Measurements from ENCODE around the gene SMIM33. TPM values are rescaled to one million over a fixed set of nuclear protein-coding genes. Genes with fewer than 3 reads are reported as not detected.

SMIM33 gene
- total and polyA plus RNA-seq, 2 experiments from 2014 or later: not detected

DNA sequence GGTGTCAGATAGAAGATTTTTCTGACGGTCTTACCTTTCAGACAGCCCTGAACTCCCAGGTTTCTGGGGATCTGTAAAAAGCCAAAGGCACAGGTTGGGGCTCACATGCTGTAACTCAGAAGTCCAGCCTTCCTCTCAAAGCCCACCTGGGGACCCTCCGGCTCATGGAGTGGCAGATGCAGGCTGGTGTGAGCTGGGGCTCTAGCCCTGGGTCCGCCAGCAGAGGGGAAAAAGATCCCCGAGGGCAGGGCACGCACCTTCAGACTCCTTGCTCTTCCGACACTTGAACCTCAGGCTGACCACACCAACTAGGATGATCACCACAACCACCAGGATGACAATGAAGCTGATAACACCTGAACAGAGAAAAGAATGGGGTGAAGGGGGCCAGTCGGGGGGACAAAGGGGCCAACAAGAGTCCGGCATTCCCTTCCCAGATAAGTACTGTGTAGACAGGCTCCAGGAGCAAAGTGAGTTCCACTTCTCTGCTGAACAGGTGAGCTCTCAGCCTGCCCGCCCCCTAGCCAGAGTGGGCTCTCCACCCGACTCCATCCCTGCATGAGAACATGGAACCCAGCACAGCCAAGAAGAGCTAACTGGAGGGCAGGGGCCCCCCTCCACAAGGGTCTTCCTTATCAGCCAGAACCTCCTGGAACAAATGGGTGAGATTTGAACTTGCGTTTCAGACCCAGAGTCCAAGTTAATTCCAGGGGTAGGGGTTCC is 16.1 kb upstream of the SMIM33 start:
- Histone ChIP-seq H3K4me2 (ENCODE audit: unreplicated experiment) (no peak overlapping the region), H3F3A (ENCODE audit: insufficient read depth) (peaks cover 7% of the 10 kb centered on the region; the same call in 1 of the 2 replicates), H3K9me2 (ENCODE audit: insufficient read depth) (no peaks in the 10 kb centered on the region), H3K27me3 (replicated peaks; ENCODE audit: insufficient read depth) (no peaks in the 10 kb centered on the region), H3K36me3 (ENCODE audit: low read depth) (no peaks in the 10 kb centered on the region), H3K4me3 (no peak overlapping the region), H3K9ac (no peak overlapping the region), H3K9me3 (ENCODE audit: low read depth) (no peaks in the 10 kb centered on the region), H3K79me2 (ENCODE audit: insufficient read depth) (no peaks in the 10 kb centered on the region), H3K27ac (no peak overlapping the region), H4K20me1 (ENCODE audit: insufficient read depth) (no peaks in the 10 kb centered on the region), H2AFZ (no peak overlapping the region), H3K4me1 (ENCODE audit: insufficient read depth) (peaks cover 12% of the 10 kb centered on the region)
- no peak for DNase-seq
- WGBS, 2 experiments (ENCODE audit: low coverage in 1 of 2, low lambda C conversion rate in 2 of 2, missing lambda C conversion rate in 2 of 2): 89 to 91% methylated on average over 10 to 11 of the region's 11 CpGs
- in situ Hi-C loops (cut with MboI): no loop called here
- TF ChIP-seq EZH2phosphoT487 (IDR thresholded peaks at IDR 0.05; ENCODE audit: insufficient read depth, low read depth) (no peak), EZH2 (IDR thresholded peaks at IDR 0.05; ENCODE audit: insufficient read depth, poor library complexity, severe bottlenecking) (no peak)

DNA sequence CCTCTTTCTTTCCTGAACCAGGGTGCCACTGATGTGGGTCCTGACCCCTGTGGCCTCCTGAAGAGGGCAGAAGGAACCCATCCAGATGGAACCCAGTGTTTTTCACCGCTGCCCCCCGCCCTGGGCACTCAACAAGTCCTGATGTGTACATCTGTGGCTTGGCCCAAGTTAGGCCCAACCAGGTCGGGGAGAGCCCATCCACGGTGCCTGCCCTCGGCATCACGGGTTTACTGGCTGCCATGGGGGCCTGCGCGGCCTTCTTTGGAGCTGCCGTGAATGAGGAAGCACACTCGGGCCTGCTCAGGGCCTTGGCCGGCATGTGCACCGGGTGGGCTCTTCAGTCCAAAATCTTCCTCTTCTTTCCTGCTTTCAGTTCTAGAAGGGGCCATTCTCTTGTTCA is 14.0 kb upstream of the SMIM33 start:
- Histone ChIP-seq H4K20me1 (ENCODE audit: insufficient read depth) (no peaks in the 10 kb centered on the region), H3K4me2 (ENCODE audit: unreplicated experiment) (no peak overlapping the region), H3K79me2 (ENCODE audit: insufficient read depth) (no peaks in the 10 kb centered on the region), H3K9ac (no peak overlapping the region), H3K27ac (no peak overlapping the region), H2AFZ (no peak overlapping the region), H3K4me1 (ENCODE audit: insufficient read depth) (peaks cover 22% of the 10 kb centered on the region), H3K27me3 (replicated peaks; ENCODE audit: insufficient read depth) (no peaks in the 10 kb centered on the region), H3K36me3 (ENCODE audit: low read depth) (no peaks in the 10 kb centered on the region), H3K9me2 (ENCODE audit: insufficient read depth) (no peaks in the 10 kb centered on the region), H3K9me3 (ENCODE audit: low read depth) (no peaks in the 10 kb centered on the region), H3K4me3 (no peak overlapping the region), H3F3A (ENCODE audit: insufficient read depth) (peaks cover 7% of the 10 kb centered on the region; the same call in 1 of the 2 replicates)
- in situ Hi-C loops (cut with MboI): no loop called here
- DNase-seq: no peak
- TF ChIP-seq EZH2 (IDR thresholded peaks at IDR 0.05; ENCODE audit: insufficient read depth, poor library complexity, severe bottlenecking): no peak
- 91 to 96% methylated on average over 12 of the region's 12 CpGs for WGBS, 2 experiments (ENCODE audit: low coverage in 1 of 2, low lambda C conversion rate in 2 of 2, missing lambda C conversion rate in 2 of 2)

DNA sequence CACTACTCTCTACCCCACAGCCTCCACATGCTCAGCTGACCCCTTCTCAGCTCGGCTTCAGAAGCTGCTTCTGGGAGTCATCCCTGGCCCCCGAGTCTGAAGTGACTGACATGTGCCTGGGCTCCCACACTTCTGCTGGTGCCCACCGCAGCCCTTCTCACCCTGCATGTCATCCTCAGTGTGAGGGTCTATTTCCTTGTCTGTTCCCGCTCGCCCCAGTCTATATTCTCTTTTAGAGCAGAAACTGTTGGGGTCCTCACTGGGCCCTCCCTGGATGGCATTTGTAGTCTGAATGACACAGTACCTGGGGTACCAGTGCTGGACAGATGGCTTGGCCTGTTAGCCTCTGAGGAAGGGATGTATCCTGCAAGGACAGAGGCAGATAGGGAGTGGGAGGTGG is 13.6 kb upstream of the SMIM33 start:
- Histone ChIP-seq H3K4me1 (ENCODE audit: insufficient read depth) (peaks cover 26% of the 10 kb centered on the region), H3K9me3 (ENCODE audit: low read depth) (no peaks in the 10 kb centered on the region), H3K9me2 (ENCODE audit: insufficient read depth) (no peaks in the 10 kb centered on the region), H3K36me3 (ENCODE audit: low read depth) (no peaks in the 10 kb centered on the region), H3K4me2 (ENCODE audit: unreplicated experiment) (no peak overlapping the region), H3K9ac (no peak overlapping the region), H3K27me3 (replicated peaks; ENCODE audit: insufficient read depth) (no peaks in the 10 kb centered on the region), H3K27ac (no peak overlapping the region), H3F3A (ENCODE audit: insufficient read depth) (peaks cover 7% of the 10 kb centered on the region; the same call in 1 of the 2 replicates), H3K4me3 (no peak overlapping the region), H4K20me1 (ENCODE audit: insufficient read depth) (no peaks in the 10 kb centered on the region), H3K79me2 (ENCODE audit: insufficient read depth) (no peaks in the 10 kb centered on the region), H2AFZ (no peak overlapping the region)
- no peak for TF ChIP-seq EZH2 (IDR thresholded peaks at IDR 0.05; ENCODE audit: insufficient read depth, poor library complexity, severe bottlenecking)
- no peak for TF ChIP-seq EZH2phosphoT487 (IDR thresholded peaks at IDR 0.05; ENCODE audit: insufficient read depth, low read depth)
- WGBS, 2 experiments (ENCODE audit: low coverage in 1 of 2, low lambda C conversion rate in 2 of 2, missing lambda C conversion rate in 2 of 2): 97 to 99% methylated on average over 5 of the region's 5 CpGs
- no peak for DNase-seq
- in situ Hi-C loops (cut with MboI): no loop called here

DNA sequence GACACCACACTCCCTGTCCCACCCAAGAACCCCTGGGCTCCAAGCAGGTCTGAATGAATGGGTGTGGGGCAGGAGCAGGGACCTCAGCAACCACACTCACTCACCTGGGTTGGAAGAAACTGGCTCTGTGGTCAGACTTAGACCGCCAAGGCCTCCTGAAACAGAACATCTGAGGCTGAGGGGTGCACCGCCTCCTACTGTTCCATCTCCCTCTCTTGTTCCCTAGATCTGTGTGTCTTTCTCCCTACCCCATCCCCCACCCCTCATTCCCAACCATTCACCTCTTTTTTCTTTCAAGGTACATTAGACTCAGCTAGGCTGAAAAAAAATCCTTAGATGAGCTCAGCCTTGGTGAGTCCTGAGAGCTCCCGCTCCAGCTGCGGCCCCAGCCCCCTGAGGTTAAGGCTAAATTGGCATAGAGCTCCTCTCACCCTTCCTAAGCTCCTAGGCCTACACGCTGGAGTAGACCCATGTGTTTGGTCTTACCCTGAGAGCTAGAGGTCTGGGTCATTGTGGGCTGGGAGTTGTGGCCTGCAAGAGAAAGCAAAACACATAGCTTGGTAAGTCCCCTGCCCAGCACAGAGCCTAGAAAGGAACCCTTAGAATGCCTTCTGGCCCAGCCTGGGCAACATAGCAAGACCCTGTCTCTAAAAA is 13.0 kb upstream of the SMIM33 start:
- Histone ChIP-seq H3K79me2 (ENCODE audit: insufficient read depth) (no peaks in the 10 kb centered on the region), H3K9me3 (ENCODE audit: low read depth) (no peaks in the 10 kb centered on the region), H3K9me2 (ENCODE audit: insufficient read depth) (no peaks in the 10 kb centered on the region), H3K9ac (no peak overlapping the region), H3F3A (ENCODE audit: insufficient read depth) (peaks cover 7% of the 10 kb centered on the region; the same call in 1 of the 2 replicates), H2AFZ (no peak overlapping the region), H3K27ac (no peak overlapping the region), H4K20me1 (ENCODE audit: insufficient read depth) (no peaks in the 10 kb centered on the region), H3K27me3 (replicated peaks; ENCODE audit: insufficient read depth) (no peaks in the 10 kb centered on the region), H3K36me3 (ENCODE audit: low read depth) (no peaks in the 10 kb centered on the region), H3K4me3 (no peak overlapping the region), H3K4me2 (ENCODE audit: unreplicated experiment) (no peak overlapping the region), H3K4me1 (ENCODE audit: insufficient read depth) (peaks cover 29% of the 10 kb centered on the region)
- in situ Hi-C loops (cut with MboI): no loop called here
- DNase-seq: no peak
- 94 to 96% methylated on average over 5 of the region's 5 CpGs for WGBS, 2 experiments (ENCODE audit: low coverage in 1 of 2, low lambda C conversion rate in 2 of 2, missing lambda C conversion rate in 2 of 2)
- TF ChIP-seq EZH2 (IDR thresholded peaks at IDR 0.05; ENCODE audit: insufficient read depth, poor library complexity, severe bottlenecking) (no peak), EZH2phosphoT487 (IDR thresholded peaks at IDR 0.05; ENCODE audit: insufficient read depth, low read depth) (no peak)

Data from GM23248 (cell line).